GM19463 (cell line): ENCODE measurements around the gene EPHB6.
A peak's percentile ranks its signal among the peaks of the same experiment; 100 is the strongest.

Experiments used
- ATAC-seq: cut with Tn5 transposase; IDR thresholded peaks from one replicate; pipeline ENCODE4 v1.9.1; 2021; ENCODE audit warnings: mild to moderate bottlenecking, moderate library complexity; ENCODE audit not compliant: unreplicated experiment

Gene EPHB6, protein sequence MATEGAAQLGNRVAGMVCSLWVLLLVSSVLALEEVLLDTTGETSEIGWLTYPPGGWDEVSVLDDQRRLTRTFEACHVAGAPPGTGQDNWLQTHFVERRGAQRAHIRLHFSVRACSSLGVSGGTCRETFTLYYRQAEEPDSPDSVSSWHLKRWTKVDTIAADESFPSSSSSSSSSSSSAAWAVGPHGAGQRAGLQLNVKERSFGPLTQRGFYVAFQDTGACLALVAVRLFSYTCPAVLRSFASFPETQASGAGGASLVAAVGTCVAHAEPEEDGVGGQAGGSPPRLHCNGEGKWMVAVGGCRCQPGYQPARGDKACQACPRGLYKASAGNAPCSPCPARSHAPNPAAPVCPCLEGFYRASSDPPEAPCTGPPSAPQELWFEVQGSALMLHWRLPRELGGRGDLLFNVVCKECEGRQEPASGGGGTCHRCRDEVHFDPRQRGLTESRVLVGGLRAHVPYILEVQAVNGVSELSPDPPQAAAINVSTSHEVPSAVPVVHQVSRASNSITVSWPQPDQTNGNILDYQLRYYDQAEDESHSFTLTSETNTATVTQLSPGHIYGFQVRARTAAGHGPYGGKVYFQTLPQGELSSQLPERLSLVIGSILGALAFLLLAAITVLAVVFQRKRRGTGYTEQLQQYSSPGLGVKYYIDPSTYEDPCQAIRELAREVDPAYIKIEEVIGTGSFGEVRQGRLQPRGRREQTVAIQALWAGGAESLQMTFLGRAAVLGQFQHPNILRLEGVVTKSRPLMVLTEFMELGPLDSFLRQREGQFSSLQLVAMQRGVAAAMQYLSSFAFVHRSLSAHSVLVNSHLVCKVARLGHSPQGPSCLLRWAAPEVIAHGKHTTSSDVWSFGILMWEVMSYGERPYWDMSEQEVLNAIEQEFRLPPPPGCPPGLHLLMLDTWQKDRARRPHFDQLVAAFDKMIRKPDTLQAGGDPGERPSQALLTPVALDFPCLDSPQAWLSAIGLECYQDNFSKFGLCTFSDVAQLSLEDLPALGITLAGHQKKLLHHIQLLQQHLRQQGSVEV

DNA sequence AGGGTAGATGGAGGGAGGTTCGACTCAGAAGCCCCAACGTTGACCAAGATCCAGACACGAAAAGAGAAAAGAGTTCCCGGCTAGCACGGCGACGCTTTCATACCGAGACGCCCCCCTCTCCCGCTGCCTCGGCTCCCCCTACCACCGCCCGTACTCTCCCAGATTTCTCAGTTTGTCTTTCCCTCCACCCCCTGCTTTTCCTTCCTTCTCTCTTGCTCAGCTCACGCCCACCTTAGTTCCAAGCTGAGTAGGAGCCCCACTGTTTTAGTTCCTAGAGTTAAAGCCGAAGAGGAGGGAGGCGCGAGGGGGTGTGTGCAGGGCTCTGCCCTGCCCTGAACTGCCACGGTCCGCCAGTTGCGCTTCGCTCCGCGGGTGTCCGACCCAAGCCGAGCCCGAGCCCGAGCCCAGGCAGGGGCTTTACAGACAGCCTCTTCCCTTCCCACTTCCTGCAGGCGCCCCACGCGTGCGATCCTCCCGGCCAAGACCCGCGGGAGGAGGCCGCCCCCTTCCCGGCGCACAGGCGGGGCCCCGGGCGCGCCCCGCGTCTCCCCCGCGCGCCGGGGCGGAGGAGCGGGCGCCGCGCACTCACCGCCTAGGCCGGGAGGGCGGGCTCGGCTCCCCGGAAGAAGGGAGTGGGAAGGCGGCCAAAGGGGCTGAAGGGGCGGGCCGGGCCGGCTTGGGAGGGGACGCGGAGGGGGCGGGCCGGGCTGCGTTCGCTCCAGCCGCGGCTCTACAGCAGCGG lies at the start of gene EPHB6:
Gene EPHB6 (plus strand): TSS at position 705 of the 742 bp plus-strand sequence. CDS start 8,152 bp downstream, outside the sequence.
- ATAC-seq, result peak; percentile 59

DNA sequence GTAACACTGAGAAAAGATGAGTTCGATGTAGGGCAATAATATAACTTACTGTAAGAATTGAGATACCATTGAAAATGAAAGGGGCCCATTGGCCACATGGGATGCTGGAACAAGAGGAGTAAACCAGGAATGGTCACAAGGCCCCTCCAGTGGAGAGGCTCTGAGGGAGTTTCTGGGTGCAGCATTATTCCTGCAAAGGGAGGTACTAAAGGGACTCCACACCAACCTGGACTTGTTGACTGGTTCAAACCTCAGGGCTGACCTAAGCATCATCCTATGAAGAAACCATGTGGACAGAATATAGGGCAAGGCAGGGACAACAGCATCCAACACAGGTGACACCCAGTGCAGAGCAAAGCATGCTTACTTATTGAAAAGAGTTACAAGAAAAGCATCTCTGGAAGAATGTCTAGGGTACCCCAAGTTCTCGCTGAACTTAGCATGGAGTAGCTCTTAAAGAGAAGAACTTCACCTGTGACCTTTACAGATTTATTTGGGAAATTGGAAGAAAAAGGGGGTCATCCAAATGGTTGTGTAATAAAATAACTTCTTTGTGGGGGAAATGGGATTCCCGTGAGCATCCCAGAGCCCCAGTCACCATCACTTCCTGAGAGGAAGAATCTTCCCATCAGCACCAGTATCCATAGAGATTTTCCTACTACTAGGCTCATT lies 49.4 kb upstream of the EPHB6 start:
- no peak for ATAC-seq

DNA sequence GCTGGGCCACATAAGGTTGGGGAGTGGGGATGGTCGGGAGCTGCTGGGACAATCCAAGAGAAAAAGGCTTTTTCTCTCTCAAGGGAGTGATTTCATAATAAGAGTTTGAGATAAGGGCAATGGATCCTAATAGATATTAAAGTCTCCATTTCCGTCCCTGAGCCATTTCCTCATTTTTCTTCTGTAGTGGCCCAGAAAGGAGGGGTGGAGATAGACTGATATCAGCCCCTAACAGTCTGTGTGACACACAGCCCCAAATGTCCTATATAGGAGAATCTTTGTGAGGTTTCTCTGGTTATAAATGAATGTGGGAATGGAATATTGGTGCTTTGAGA lies 48.9 kb upstream of the EPHB6 start:
- no peak for ATAC-seq

DNA sequence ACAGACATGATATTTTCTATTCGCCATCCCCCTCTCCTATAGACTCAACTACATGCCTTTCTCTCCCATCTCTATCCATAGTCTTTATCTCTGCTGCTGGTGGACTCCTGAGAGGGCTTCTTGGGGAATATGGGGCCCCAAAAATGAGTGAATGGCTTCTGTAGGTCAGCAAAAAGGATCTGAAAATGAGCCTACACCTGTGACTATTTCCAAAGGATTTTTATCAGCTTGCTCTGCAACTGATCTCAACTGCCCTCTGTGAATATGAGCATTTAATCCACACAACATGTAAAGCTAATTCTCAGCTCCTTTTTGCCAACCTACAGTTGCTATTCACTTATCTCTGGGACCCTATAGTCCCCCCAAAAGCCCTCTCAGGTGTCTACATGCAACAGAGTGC lies 47.9 kb upstream of the EPHB6 start:
- no peak for ATAC-seq

DNA sequence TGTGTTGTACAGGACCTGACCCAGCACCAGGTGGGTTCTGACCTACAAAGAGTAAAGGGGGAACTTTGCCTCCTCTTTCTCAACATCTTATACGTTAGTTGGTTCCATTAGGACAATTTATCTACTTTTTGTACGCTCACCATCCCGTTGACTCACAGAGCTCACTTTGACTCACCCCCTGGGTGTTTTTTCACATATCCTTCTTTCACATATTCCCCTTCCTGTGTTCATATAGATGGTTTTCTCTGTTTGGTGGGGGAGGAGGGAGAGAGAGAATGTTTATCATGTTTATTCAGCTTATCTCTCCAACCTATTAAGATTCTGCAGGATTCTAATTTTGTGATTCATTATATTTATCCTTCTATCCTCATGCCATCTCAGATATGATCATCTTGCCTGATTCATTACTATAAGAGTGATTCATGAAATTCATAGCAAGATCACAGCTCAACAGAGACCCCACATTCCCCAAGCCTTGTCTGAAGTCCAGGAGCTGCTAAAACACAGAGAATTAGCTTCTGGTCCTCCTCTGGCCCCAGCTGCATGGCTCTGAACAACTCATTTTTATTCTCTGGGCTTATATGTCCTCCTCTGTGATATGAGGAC lies 46.9 kb upstream of the EPHB6 start:
- ATAC-seq, result no peak

DNA sequence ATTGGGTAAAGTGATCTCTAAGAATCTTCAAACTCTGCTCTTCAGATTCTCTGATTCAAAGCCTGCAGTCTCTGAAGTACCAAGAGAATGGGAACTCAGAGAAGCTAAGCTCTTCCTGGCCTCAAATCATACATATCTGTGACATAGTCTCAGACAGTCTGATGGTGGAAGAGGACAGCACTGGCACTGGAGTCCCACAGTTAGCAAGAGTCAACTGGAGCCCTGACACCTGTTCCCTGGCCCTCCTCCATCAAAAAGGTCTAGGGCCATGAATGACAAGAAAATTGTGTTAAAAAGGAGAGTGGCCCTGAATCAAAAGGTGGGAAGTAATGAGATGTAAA lies 46.4 kb upstream of the EPHB6 start:
- ATAC-seq, result peak; percentile 12

DNA sequence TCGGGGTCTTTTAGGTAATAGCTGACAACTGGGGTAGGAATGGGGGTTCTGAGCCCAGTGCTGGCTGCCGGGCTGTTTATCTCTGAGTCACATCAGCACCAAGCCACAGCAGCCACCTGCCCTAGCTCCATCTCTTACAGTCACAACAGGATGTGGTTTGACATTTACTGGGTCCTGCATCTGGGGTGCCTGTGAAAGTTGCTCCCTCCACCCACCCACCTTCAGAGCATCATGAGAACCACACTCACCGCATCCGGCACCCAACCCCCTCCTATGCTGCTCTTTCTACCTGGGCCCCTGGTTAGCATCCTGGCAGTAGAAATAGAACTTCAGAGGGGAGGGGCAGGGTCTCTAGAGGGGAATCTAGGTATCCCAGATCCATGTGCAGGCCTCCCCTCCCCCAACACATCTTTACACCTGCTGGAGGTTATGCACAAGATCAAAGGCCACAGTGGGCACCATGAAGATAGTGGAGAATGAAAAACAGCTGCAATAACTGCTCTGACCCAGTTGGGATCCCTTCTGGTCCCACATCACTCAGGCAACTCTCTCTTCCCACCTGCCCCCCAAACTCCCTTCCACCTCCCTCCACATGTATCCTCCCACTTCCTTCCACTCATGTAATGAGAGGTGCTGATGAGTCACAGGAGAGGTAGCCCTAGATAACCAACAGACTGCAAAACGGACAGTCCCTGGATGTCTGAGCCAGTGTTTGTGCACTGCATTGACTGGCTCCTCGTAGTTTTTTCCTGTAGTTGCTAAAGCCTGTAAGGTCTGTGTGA lies 45.9 kb upstream of the EPHB6 start:
- peak; percentile 81 for ATAC-seq

DNA sequence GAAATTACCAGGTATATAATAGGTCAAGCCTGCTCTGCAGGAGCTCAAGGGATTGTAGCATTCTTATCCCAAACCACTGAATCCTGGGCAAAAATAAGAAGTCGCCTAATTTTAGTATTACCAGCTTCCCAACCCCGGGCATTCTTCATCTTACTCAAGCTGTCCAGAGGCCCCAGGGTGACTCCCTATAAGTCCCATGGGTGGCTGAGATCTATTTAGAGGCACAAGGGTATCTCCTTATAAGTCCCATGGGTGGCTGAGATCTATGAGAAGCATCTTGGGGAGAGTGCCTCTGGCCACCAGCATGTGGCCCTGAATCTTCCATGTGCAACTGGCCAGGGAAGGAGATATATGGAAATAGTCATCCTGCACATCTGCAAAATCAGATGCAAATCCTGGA lies 45.2 kb upstream of the EPHB6 start:
- ATAC-seq, result no peak

DNA sequence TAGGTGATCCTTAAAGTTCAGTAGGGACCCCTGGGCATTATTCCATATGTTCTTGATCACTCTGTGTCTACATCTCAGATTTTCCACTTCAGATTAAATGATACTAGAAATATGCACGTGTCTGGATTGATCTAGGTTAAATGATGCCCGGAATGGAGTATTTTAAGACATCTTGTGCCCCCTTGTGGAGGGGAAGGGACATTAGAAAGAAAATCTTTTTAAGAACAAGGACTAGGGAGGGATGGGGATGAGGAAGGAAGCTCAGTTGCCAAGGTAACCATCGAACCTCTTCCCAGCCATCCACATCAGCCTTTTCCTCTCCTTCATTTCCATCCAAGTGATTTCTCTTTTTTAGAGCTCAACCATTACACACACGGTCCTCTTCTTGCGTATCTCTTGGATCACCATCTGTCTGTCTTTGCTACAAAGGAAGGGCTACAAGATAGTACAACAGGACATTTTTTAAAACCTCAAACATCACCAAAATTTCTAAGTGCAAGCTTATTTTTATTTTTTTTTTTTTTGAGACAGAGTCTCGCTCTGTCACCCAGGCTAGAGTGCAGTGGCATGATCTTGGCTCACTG lies 43.6 kb upstream of the EPHB6 start:
- ATAC-seq, result no peak

DNA sequence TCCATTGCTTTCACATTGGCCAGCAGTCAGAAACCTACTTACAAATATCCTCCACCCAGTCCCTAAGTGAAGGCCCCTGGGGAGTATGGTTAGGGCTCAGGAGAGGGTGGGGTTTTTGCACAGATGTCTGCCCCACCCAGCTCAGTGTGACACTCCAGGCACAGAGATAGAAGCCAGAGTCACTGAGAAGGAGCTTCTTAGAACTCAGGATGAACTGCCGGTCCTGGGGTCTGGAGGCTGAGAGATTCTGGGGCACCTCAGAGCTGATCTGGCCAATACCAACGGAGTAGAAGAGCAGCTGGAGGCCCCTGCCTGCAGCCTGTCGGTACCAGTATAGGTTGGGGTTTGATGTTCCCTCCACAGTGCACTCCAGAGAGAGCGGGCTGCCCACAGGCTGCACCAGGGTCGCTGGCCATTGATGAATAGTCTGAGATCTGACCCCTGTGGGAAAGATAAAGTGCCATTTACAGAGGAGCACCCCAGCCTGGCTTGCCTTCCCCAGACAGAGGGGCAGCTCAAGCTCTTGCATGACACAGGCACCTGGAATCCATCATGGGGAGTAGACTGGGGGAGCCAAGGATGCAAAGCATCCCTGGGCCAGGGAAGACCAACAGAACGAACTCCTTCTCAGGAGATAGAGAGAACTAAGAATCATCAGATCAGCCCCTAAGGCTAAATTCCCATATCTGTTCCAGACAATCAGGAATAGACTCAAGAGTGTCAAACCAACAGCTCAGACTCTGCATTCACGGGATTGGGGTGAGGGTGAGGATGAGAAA lies 42.2 kb upstream of the EPHB6 start:
- no peak for ATAC-seq

DNA sequence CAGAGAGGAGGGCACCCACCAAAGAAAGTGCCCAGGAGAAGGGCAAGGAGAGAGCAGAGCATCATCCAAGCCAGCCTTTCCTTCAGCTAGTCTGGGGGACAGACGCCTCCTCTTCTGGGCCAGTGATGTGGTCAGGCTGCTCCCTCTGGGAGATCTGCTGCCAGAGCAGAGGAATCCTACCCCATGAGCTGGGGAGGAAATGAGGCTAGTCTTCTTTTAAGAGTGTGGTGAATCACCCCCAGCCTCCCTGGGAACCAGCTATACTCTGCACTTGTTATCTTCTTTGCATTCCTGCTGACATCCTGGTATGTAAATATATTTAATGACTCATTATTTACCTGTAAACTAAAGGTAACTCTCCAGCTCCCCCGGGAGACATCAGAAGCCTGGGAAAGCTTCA lies 41.6 kb upstream of the EPHB6 start:
- no peak for ATAC-seq

DNA sequence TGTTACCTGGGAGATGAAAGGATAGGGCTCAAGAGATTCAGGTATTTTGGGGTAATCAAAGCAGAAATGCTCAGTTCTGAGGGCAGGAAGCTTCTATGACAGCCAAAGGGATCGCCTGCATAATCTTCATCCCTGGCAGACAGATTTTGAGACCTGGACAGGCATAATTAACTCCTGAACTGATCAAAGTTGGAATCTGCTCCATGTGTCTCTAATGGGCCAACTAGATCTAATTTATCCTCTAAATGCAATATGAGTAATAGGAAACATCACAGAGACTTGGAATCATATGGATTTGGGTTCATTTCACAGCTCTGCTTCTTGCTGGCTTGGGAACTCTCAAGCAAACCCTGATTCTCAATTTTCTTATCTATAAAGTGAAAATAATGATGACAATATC lies 41.2 kb upstream of the EPHB6 start:
- no peak for ATAC-seq

DNA sequence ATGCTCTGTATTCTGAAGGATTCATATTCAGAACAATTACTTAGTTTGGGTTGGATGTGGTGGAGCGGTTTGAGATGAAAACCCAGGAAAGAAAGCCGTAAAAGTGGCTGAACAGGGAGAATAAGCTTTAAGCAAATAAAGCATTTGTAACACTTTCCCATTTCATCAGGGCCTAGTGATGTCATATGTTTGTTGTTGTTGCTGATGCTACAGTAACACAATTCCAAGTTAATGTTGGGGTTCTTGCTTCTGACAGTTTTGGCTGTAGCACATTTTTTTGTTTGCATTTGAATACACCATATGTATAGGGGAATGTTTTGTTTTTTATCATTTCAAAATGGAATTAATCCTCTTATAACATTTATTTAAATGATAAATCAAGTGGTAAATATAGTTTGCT lies 40.4 kb upstream of the EPHB6 start:
- ATAC-seq, result no peak

DNA sequence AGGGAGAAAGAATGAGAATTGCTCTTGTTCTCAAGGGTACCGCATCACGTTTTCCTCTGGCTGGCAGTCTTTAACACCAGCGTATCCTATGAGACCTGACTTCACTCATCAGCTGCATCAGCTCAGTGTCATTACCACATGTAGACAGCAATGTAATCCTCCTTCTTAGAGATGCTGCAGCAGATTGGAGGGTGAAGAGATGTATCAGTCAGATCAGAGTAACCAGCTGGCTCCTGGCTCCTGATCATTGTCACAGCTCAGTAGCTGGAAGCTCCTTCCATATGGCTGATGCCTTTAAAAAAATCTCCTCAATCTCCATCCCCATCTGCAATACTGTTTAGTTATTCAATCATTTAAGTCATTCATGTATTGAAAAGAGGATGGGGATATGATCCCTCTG lies 39.7 kb upstream of the EPHB6 start:
- no peak for ATAC-seq

DNA sequence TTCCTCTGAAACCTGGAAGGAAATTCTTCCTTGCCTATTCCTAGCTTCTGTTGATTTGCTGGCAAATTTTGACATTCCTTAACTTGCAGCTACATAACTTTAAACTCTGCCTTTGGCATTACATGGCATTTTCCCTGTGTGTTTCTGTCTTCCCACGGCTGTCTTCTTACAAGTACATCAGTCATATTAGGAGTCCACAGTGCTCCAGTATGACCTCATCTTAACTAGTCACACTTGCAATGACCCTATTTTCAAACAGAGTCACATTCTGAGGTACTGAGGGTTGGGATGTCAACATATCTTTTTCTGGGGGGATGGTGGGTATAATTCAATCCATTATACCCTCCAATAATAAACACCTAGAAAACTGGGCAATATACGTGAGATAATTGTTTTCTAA lies 37.4 kb upstream of the EPHB6 start:
- ATAC-seq, result no peak

DNA sequence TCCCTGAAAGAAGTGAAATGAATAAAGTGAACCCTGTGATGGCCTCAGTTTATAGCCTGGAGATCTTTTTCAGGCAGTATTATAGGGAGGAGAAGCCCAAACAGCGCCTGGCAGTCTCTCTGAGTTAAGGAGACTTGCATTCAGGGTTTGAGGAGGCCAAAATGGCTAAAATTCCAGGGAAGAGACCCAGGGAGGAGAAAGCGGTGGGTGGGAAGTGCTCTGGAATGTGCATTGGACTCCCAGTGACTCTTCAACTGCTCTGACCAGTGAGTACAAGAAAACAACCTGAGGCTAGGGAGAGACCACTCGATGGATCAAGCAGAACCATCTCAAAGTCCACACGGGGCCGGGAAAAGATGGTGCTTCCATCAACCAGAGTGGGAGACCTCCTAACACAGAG lies 35.3 kb upstream of the EPHB6 start:
- ATAC-seq, result no peak

DNA sequence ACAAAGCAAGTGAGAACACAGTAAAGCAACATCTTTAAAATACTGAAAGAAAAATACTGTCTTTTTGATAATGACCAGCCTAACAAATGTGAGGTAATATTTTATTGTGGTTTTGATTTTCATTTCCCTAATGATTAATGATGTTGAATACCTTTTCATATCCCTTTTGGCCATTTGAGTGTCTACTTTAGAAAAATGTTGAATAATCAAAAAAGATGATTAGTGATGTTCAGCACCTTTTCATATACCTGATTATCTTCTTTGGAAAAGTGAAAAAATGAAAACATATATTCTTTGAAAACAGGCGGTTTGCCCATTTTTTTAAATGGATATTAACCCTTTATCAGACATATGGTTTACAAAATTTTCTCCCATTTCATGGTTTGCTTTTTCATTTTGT lies 32.2 kb upstream of the EPHB6 start:
- ATAC-seq, result no peak

DNA sequence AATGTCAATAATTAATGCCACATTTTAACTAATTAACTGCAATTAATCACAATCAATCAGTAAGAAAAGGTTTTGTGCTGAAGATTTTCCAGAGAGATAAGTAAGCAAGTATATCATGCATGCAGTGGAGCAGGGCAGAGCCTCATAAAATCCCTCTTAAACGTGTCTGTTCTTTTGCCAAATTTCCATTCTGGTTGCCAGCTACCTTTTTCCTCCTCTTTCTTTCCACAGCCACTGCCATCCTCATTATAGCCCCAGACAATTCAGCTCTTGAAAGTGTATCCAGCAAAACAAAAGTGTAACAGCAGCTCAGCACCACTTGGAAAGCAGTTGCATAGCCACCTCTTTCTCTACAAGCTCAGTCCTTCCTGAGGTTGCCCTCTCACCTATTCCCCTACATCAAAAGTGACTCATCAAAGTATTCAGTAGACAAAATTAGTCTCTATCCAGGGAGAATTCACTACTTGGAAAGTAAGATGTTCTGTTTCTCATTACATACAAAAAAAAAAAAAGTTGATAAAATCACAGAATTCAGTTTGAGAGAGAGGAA lies 26.9 kb upstream of the EPHB6 start:
- no peak for ATAC-seq
